ENCODE data around the gene SPECC1. TPM values are rescaled to one million over a fixed set of nuclear protein-coding genes. Genes with fewer than 3 reads are reported as not detected.
A peak's percentile ranks its signal among the peaks of the same experiment; 100 is the strongest.
"Not testable (repeated sequence)": the region's sequence is repeated elsewhere in the genome, so short reads cannot be mapped to it uniquely, and the experiment has no call there.

Gene SPECC1, protein sequence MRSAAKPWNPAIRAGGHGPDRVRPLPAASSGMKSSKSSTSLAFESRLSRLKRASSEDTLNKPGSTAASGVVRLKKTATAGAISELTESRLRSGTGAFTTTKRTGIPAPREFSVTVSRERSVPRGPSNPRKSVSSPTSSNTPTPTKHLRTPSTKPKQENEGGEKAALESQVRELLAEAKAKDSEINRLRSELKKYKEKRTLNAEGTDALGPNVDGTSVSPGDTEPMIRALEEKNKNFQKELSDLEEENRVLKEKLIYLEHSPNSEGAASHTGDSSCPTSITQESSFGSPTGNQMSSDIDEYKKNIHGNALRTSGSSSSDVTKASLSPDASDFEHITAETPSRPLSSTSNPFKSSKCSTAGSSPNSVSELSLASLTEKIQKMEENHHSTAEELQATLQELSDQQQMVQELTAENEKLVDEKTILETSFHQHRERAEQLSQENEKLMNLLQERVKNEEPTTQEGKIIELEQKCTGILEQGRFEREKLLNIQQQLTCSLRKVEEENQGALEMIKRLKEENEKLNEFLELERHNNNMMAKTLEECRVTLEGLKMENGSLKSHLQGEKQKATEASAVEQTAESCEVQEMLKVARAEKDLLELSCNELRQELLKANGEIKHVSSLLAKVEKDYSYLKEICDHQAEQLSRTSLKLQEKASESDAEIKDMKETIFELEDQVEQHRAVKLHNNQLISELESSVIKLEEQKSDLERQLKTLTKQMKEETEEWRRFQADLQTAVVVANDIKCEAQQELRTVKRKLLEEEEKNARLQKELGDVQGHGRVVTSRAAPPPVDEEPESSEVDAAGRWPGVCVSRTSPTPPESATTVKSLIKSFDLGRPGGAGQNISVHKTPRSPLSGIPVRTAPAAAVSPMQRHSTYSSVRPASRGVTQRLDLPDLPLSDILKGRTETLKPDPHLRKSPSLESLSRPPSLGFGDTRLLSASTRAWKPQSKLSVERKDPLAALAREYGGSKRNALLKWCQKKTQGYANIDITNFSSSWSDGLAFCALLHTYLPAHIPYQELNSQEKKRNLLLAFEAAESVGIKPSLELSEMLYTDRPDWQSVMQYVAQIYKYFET
- 0.54 TPM for polyA plus RNA-seq (2012; ENCODE audit: insufficient read depth, insufficient read length, low read depth)

GRCh38 chr17:20009302-20010098 lies at the start of gene SPECC1:
Gene SPECC1, plus strand, starts transcription at chr17:20009359. Its CDS starts 87,293 bp downstream, at chr17:20096652.
- Histone ChIP-seq H3K27me3 (peaks cover 21% of the 10 kb centered on the region), H3K4me3 (ENCODE audit: low read depth, low read length) (peak within 1 kb of the TSS; percentile 72), H3K36me3 (no peaks in the 10 kb centered on the region), H3K4me1 (no peaks in the 10 kb centered on the region), H3K9me3 (no peaks in the 10 kb centered on the region)
- peak; percentile 61; the same call in 1 of the 2 replicates for TF ChIP-seq CTCF (IDR thresholded peaks at IDR 0.05; ENCODE audit: low read depth, low read length)
- DNase-seq: peak; percentile 73

DNA sequence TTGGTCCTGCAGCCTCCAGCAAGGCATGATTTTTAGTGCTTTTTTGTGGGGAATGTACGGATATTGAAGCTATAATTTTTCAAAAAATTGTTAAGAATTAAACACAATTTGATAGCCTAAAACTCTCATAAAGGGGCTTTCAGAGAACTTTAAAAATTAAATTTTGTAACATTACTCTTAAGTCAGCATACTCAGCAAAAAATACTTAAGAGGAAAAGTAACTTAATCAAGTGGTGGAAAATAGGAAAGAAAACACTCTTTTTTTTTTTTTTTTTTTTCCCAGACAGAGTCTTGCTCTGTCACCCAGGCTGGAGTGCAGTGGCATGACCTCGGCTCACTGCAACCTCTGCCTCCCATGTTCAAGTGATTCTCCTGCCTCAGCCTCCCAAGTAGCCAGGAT lies 46.2 kb upstream of the SPECC1 start:
- H3K4me1 ChIP-seq; H3K4me3 ChIP-seq (ENCODE audit: low read depth, low read length); H3K9me3 ChIP-seq; H3K36me3 ChIP-seq; DNase-seq; H3K27me3 ChIP-seq: not testable (repeated sequence)

DNA sequence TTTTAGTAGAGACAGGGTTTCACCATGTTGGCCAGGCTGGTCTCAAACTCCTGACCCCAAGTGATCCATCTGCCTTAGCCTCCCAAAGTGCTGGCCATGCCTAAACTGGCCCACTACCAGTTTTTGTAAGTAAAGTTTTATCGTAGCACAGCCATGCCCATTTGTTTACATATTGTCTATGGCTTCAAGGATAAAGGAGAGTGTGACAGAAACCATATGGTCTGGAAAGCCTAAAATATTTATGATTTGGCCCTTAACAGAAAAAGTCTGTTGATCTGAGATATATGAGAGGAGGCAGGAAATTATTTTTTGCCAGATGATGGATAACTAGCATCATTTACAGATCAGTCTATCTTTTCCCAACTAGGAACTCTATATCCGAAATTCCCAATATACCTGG lies 36.0 kb upstream of the SPECC1 start:
- no peaks in the 10 kb centered on the region for H3K4me1 ChIP-seq
- no peaks in the 10 kb centered on the region for H3K27me3 ChIP-seq
- no peak for TF ChIP-seq CTCF (IDR thresholded peaks at IDR 0.05; ENCODE audit: low read depth, low read length)
- H3K36me3 ChIP-seq: no peaks in the 10 kb centered on the region
- no peak for DNase-seq
- no peak overlapping the region for H3K4me3 ChIP-seq (ENCODE audit: low read depth, low read length)
- no peaks in the 10 kb centered on the region for H3K9me3 ChIP-seq

GRCh38 chr17:19975601-19976000 lies 33.6 kb upstream of the SPECC1 start:
- Histone ChIP-seq H3K4me1 (no peaks in the 10 kb centered on the region), H3K27me3 (no peaks in the 10 kb centered on the region), H3K4me3 (ENCODE audit: low read depth, low read length) (no peak overlapping the region), H3K9me3 (no peaks in the 10 kb centered on the region), H3K36me3 (no peaks in the 10 kb centered on the region)
- no peak for DNase-seq
- no peak for TF ChIP-seq CTCF (IDR thresholded peaks at IDR 0.05; ENCODE audit: low read depth, low read length)

- Histone ChIP-seq H3K9me3 (no peaks in the 10 kb centered on the region), H3K27me3 (no peaks in the 10 kb centered on the region), H3K36me3 (no peaks in the 10 kb centered on the region), H3K4me3 (ENCODE audit: low read depth, low read length) (peak within 1 kb of the TSS; percentile 80), H3K4me1 (no peaks in the 10 kb centered on the region)
- TF ChIP-seq CTCF (IDR thresholded peaks at IDR 0.05; ENCODE audit: low read depth, low read length): no peak
- peak; percentile 90 for DNase-seq
These were observed 31.6 kb upstream of the SPECC1 start, which contains the start of gene AKAP10 for GRCh38 chr17:19977293-19978208. Gene AKAP10, minus strand, starts transcription at chr17:19977828. Its CDS starts 149 bp downstream, at chr17:19977679.

Data from BE2C (cell line).